H54 (cell line): ENCODE measurements around the gene B4GALT3.

Source experiments
- DNase-seq: peaks from one replicate; pipeline ENCODE4 v3.0.0; 2011; ENCODE audit warnings: low spot score, mixed read lengths; ENCODE audit not compliant: insufficient read length
- FAIRE-seq: peaks from 3 replicates; lab custom pipeline; 2011; peaks lifted over from hg19 to GRCh38; lab: Jason Lieb, UNC
- POLR2A ChIP-seq: IDR thresholded peaks from 2 replicates; pipeline ENCODE4 v1.6.1; 2011; ENCODE audit warnings: low read depth, mild to moderate bottlenecking, low read length

Gene B4GALT3

GRCh38 chr1:161187311-161187710 lies 10.0 kb upstream of the B4GALT3 start:
- no peak for TF ChIP-seq POLR2A
- DNase-seq, result no peak
- FAIRE-seq, result no peak

GRCh38 chr1:161185732-161186311 lies 8.5 kb upstream of the B4GALT3 start:
- FAIRE-seq (no peak), DNase-seq (no peak)
- no peak for TF ChIP-seq POLR2A

- no peak for FAIRE-seq
- TF ChIP-seq POLR2A, result no peak
- DNase-seq, result peak; percentile 38
Measured at GRCh38 chr1:161185282-161185682, 8.0 kb upstream of the B4GALT3 start.

- FAIRE-seq (no peak), DNase-seq (peak; percentile 44)
Measured at GRCh38 chr1:161182214-161182613, 4.9 kb upstream of the B4GALT3 start.

GRCh38 chr1:161180639-161181038 lies 3.3 kb upstream of the B4GALT3 start:
- no peak for TF ChIP-seq POLR2A
- DNase-seq, result no peak
- no peak for FAIRE-seq

More at GRCh38 chr1:161182214-161182613, 4.9 kb upstream of the B4GALT3 start:
- TF ChIP-seq POLR2A, result no peak

GRCh38 chr1:161179698-161180097 lies 2.4 kb upstream of the B4GALT3 start:
- no peak for TF ChIP-seq POLR2A
- FAIRE-seq (no peak), DNase-seq (no peak)

GRCh38 chr1:161177936-161178244 lies 583 bp upstream of the B4GALT3 start:
- DNase-seq, result no peak
- TF ChIP-seq POLR2A, result no peak
- FAIRE-seq, result no peak

- TF ChIP-seq POLR2A, result no peak
- FAIRE-seq, result no peak
- no peak for DNase-seq
Measured at GRCh38 chr1:161176468-161177111, 717 bp downstream of the B4GALT3 start.

GRCh38 chr1:161175771-161176453 lies 1.4 kb downstream of the B4GALT3 start:
- DNase-seq (no peak), FAIRE-seq (no peak)
- no peak for TF ChIP-seq POLR2A

GRCh38 chr1:161174911-161175310 lies 2.4 kb downstream of the B4GALT3 start:
- FAIRE-seq, result no peak

GRCh38 chr1:161173711-161174110 lies 3.6 kb downstream of the B4GALT3 start:
- TF ChIP-seq POLR2A, result no peak
- DNase-seq, result no peak
- FAIRE-seq, result no peak

More at GRCh38 chr1:161174911-161175310, 2.4 kb downstream of the B4GALT3 start:
- DNase-seq, result no peak
- TF ChIP-seq POLR2A, result no peak

GRCh38 chr1:161172776-161173376 lies 4.4 kb downstream of the B4GALT3 start:
- FAIRE-seq, result no peak
- no peak for DNase-seq
- TF ChIP-seq POLR2A, result no peak

GRCh38 chr1:161172349-161172748 lies 5.0 kb downstream of the B4GALT3 start:
- FAIRE-seq (no peak), DNase-seq (no peak)
- TF ChIP-seq POLR2A, result no peak

GRCh38 chr1:161171696-161172095 lies 5.6 kb downstream of the B4GALT3 start:
- FAIRE-seq, result no peak
- DNase-seq, result no peak
- no peak for TF ChIP-seq POLR2A
